SK-N-SH (cell line): ENCODE data around the gene TBX2.

ENCODE experiments used
- CTCF ChIP-seq: fragments of 200-600 bp; sonication (generic); IDR thresholded peaks from 2 replicates; pipeline ENCODE4 v1.6.1; 2017; ENCODE audit warnings: antibody characterized with exemption, mild to moderate bottlenecking, moderate library complexity
- EZH2phosphoT487 ChIP-seq: fragments of 200-600 bp; sonication (generic); IDR thresholded peaks from 2 replicates; pipeline ENCODE4 v1.6.1; 2017; ENCODE audit warnings: low read depth, mixed run types, mild to moderate bottlenecking, antibody characterized with exemption, moderate library complexity, borderline replicate concordance
- FOSL2 ChIP-seq: IDR thresholded peaks from 2 replicates; pipeline ENCODE4 v1.4.0; 2012; ENCODE audit warnings: low read depth, mild to moderate bottlenecking, moderate library complexity, borderline replicate concordance
- MXI1 ChIP-seq: IDR thresholded peaks from 2 replicates; pipeline ENCODE4 v1.6.1; 2012; ENCODE audit warnings: mild to moderate bottlenecking, low read depth, low read length, improper control_type of control experiment
- NFIC ChIP-seq: IDR thresholded peaks from 2 replicates; pipeline ENCODE4 v1.4.0; 2012; ENCODE audit warnings: borderline replicate concordance
- POLR2AphosphoS5 ChIP-seq: IDR thresholded peaks from 2 replicates; pipeline ENCODE4 v1.6.1; 2012; ENCODE audit warnings: low read depth, low read length
- RAD21 ChIP-seq: IDR thresholded peaks from 2 replicates; pipeline ENCODE4 v1.6.1; 2012; ENCODE audit warnings: mild to moderate bottlenecking, low read length
- REST ChIP-seq: IDR thresholded peaks from 2 replicates; pipeline ENCODE4 v1.6.1; 2012; ENCODE audit warnings: mild to moderate bottlenecking, low read depth, low read length, moderate library complexity
- RXRA ChIP-seq: IDR thresholded peaks from 2 replicates; pipeline ENCODE4 v1.4.0; 2012; ENCODE audit warnings: low read depth, mild to moderate bottlenecking, borderline replicate concordance
- SIN3A ChIP-seq: IDR thresholded peaks from 2 replicates; pipeline ENCODE4 v1.6.1; 2012; ENCODE audit warnings: low read depth, mild to moderate bottlenecking, low read length, moderate library complexity, borderline replicate concordance
- TF ChIP-seq, protein P1 (sequence below): IDR thresholded peaks from 2 replicates; pipeline ENCODE4 v1.4.0; 2012; ENCODE audit warnings: low read depth, borderline replicate concordance

- TF ChIP-seq POLR2AphosphoS5, result no peak
- no peak for TF ChIP-seq RXRA
- no peak for TF ChIP-seq NFIC
- TF ChIP-seq FOSL2, result peak; percentile 60; the same call in 1 of the 2 replicates
- no peak for TF ChIP-seq CTCF
- TF ChIP-seq RAD21, result no peak
- no peak for TF ChIP-seq SIN3A
- no peak for TF ChIP-seq MXI1
- TF ChIP-seq REST, result no peak
- TF ChIP-seq, protein P1, sequence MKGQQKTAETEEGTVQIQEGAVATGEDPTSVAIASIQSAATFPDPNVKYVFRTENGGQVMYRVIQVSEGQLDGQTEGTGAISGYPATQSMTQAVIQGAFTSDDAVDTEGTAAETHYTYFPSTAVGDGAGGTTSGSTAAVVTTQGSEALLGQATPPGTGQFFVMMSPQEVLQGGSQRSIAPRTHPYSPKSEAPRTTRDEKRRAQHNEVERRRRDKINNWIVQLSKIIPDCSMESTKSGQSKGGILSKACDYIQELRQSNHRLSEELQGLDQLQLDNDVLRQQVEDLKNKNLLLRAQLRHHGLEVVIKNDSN, result no peak
- TF ChIP-seq EZH2phosphoT487, result no peak
These were observed 38.6 kb upstream of the TBX2 start for GRCh38 chr17:61361084-61361483.
